ENCODE data around the gene HIPK4. TPM values are rescaled to one million over a fixed set of nuclear protein-coding genes. Genes with fewer than 3 reads are reported as not detected.
"Not testable (repeated sequence)": the region's sequence is repeated elsewhere in the genome, so short reads cannot be mapped to it uniquely, and the experiment has no call there.

Gene HIPK4
- total RNA-seq, 1 experiment from 2014 or later = not detected

DNA sequence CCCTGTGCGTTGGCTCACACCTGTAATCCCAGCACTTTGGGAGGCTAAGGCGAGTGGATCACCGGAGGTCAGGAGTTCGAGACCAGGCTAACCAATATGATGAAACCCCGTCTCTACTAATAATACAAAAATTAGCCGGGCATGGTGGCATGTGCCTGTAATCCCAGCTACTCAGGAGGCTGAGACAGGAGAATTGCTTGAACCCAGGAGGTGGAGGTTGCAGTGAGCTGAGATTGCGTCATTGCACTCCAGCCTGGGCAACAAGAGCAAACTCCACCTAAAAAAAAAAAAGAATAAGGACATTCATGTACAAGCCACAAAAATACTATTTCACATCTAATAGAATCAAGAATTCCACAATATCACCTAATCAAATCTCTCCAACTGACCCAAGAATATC is 38.2 kb upstream of the HIPK4 start:
- H3F3A ChIP-seq (ENCODE audit: low read length, unreplicated experiment); H3K9me2 ChIP-seq (replicated peaks; ENCODE audit: low read length); H4K20me1 ChIP-seq (ENCODE audit: low read length); CTCF ChIA-PET; intact Hi-C loops (cut with micrococcal nuclease); H3K27ac ChIP-seq (ENCODE audit: low read length); H3K36me3 ChIP-seq (ENCODE audit: low read depth, low read length); BruUV-seq (replicated peaks); H3K9ac ChIP-seq (ENCODE audit: low read length); H3K27me3 ChIP-seq (ENCODE audit: low read length); H2AFZ ChIP-seq (ENCODE audit: low read length); ATAC-seq; H3K4me3 ChIP-seq (ENCODE audit: low read length); H3K4me2 ChIP-seq (ENCODE audit: low read length); DNase-seq; H3K9me3 ChIP-seq (ENCODE audit: low read length); POLR2A ChIA-PET (ENCODE audit: unreplicated experiment): not testable (repeated sequence)
- Histone ChIP-seq H3K4me1 (ENCODE audit: insufficient read depth, low read length) (peaks cover 11% of the 10 kb centered on the region; the same call in 1 of the 2 replicates), H3K79me2 (ENCODE audit: low read length) (peaks cover 22% of the 10 kb centered on the region)

DNA sequence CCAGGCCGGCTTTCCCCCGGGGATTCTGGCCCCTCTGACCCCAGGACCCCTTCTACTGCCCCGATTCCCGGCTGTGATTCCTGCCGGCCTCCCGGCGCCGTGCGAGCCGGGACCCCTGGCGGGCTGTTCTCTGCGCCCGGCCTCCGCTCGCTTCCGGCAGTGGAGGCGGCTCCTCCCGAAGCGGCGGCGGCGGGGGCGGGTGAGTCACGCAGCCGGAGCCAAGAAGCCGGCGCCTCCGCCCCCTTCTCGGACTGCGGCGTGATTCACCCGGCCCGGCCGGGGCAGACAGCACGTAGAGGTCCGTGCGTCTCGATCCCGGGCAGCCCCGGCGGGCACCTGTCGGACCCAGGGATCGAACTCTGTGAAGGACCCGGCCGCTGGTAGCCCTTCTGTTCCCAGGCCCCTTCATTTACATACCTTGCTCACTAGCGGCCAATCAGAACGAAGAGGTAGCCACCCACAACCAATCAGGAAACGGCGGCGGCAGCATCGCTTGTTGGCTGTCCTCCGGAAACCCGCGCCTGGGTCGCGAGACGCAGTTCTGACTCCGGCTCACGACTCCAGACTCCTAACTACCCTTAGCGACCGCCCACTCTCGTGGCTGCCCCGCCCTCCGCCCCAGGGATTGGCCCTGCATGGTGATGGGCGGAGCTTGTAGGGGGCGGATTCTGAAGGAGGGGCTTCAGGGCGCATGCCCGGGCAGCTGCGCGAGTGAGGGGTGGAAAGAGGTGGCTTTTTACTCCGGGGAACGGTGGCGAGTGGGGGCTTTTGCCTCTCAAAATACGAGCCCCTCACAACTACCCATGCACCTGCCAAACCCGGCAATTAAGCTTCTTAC is 35.7 kb upstream of the HIPK4 start, which contains the start of gene SERTAD1:
SERTAD1 (minus strand) TSS at position 543 of the 838 bp plus-strand sequence. CDS start 2,446 bp downstream, outside the sequence.
- ATAC-seq = peak; percentile 77
- Histone ChIP-seq H3K9me2 (replicated peaks; ENCODE audit: low read length) (no peaks in the 10 kb centered on the region), H3K9ac (ENCODE audit: low read length) (peak within 1 kb of the TSS; percentile 83), H3K4me2 (ENCODE audit: low read length) (peak within 1 kb of the TSS; percentile 98), H4K20me1 (ENCODE audit: low read length) (no peaks in the 10 kb centered on the region), H3K9me3 (ENCODE audit: low read length) (no peaks in the 10 kb centered on the region), H3K4me3 (ENCODE audit: low read length) (peak within 1 kb of the TSS; percentile 97), H3F3A (ENCODE audit: low read length, unreplicated experiment) (no peaks in the 10 kb centered on the region), H3K27me3 (ENCODE audit: low read length) (no peaks in the 10 kb centered on the region), H2AFZ (ENCODE audit: low read length) (peak within 1 kb of the TSS; percentile 97), H3K79me2 (ENCODE audit: low read length) (peaks cover 33% of the 10 kb centered on the region), H3K36me3 (ENCODE audit: low read depth, low read length) (peaks cover 8% of the 10 kb centered on the region; the same call in 1 of the 2 replicates), H3K4me1 (ENCODE audit: insufficient read depth, low read length) (peaks cover 12% of the 10 kb centered on the region), H3K27ac (ENCODE audit: low read length) (peak within 1 kb of the TSS; percentile 64)
- ChIA-PET POLR2A (ENCODE audit: unreplicated experiment) (interaction anchor here (0.6 to 0.7 kb wide), 5 partner anchors 17 to 455 kb away, joined by 3 to 13 read pairs (median 3); no protein-coding TSS in a partner anchor), CTCF (no interaction called here)
- intact Hi-C loops (cut with micrococcal nuclease) = no loop called here
- TF ChIP-seq EZH2 (IDR thresholded peaks at IDR 0.05; ENCODE audit: low read length, unreplicated experiment) (no peak), EZH2phosphoT487 (IDR thresholded peaks at IDR 0.05; ENCODE audit: borderline replicate concordance, low read length) (no peak)
- TF ChIP-seq, protein P1, sequence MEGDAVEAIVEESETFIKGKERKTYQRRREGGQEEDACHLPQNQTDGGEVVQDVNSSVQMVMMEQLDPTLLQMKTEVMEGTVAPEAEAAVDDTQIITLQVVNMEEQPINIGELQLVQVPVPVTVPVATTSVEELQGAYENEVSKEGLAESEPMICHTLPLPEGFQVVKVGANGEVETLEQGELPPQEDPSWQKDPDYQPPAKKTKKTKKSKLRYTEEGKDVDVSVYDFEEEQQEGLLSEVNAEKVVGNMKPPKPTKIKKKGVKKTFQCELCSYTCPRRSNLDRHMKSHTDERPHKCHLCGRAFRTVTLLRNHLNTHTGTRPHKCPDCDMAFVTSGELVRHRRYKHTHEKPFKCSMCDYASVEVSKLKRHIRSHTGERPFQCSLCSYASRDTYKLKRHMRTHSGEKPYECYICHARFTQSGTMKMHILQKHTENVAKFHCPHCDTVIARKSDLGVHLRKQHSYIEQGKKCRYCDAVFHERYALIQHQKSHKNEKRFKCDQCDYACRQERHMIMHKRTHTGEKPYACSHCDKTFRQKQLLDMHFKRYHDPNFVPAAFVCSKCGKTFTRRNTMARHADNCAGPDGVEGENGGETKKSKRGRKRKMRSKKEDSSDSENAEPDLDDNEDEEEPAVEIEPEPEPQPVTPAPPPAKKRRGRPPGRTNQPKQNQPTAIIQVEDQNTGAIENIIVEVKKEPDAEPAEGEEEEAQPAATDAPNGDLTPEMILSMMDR (conservative IDR thresholded peaks at IDR 0.05; ENCODE audit: low read depth, low read length) = peak; percentile 62
- DNase-seq = peak; percentile 96
- BruUV-seq (replicated peaks) = TSS peak; percentile 62

DNA sequence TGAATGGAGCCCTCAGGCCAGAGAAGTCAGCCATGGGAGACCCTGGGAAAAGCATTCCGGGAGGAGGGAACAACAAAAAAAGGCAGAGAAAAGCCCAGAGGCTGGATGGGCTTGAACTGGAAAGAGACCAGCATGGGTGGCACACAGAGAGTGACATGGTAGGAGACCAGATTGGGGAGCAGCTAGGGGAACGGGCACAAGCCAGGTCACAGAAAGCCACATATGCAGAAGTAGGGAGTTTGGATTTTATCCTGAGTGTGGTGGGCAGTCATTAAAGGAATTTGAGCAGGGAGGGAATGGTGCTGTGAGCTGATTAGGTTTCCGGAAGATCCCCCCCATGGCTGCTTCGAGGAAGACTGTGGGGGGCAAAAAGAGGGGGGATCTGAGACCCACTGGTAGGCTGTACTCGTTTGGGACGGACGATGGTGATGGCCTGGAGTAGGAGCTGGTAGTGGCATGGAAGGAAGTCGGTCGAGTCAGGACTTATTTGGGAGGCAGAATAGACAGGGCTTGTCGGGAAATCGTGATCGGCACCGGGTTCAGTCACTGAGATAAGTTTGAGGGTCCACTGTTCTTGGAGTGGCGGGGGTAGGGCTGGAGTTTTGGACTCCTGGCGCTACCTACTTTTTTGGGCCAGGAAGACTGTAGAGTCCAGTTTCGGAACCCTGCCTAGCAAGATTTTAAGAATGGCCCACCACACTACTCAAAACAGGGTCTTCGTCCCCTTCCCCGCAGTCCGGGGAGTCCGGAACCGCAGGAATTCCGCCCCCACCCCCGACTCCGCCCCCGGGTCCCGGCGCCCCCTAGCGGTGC is 34.9 kb upstream of the HIPK4 start:
- Histone ChIP-seq H2AFZ (ENCODE audit: low read length) (peak overlapping the region; percentile 65), H3K4me2 (ENCODE audit: low read length) (peak overlapping the region; percentile 94), H4K20me1 (ENCODE audit: low read length) (no peaks in the 10 kb centered on the region), H3K9ac (ENCODE audit: low read length) (peak overlapping the region; percentile 83), H3K4me3 (ENCODE audit: low read length) (peak overlapping the region; percentile 97), H3K27me3 (ENCODE audit: low read length) (no peaks in the 10 kb centered on the region), H3K9me3 (ENCODE audit: low read length) (no peaks in the 10 kb centered on the region), H3K27ac (ENCODE audit: low read length) (peak overlapping the region; percentile 64), H3K9me2 (replicated peaks; ENCODE audit: low read length) (no peaks in the 10 kb centered on the region), H3K4me1 (ENCODE audit: insufficient read depth, low read length) (peaks cover 12% of the 10 kb centered on the region), H3F3A (ENCODE audit: low read length, unreplicated experiment) (no peaks in the 10 kb centered on the region), H3K79me2 (ENCODE audit: low read length) (peaks cover 33% of the 10 kb centered on the region), H3K36me3 (ENCODE audit: low read depth, low read length) (peaks cover 8% of the 10 kb centered on the region; the same call in 1 of the 2 replicates)
- DNase-seq (no peak), ATAC-seq (no peak)
- ChIA-PET CTCF (no interaction called here), POLR2A (ENCODE audit: unreplicated experiment) (interaction anchor here (0.6 kb wide), 1 partner anchor 20 kb away, joined by 3 read pairs; no protein-coding TSS in a partner anchor)
- intact Hi-C loops (cut with micrococcal nuclease) = loop anchor here (5.0 kb wide), 1 partner anchor 78 kb away; the partner anchor contains the start of genes C19orf47 and PLD3
- TF ChIP-seq EZH2 (IDR thresholded peaks at IDR 0.05; ENCODE audit: low read length, unreplicated experiment) (no peak), EZH2phosphoT487 (IDR thresholded peaks at IDR 0.05; ENCODE audit: borderline replicate concordance, low read length) (no peak)
- TF ChIP-seq, protein P1 (conservative IDR thresholded peaks at IDR 0.05; ENCODE audit: low read depth, low read length) = no peak
- BruUV-seq (replicated peaks) = no TSS peak

All from PC-3 (cell line).